MM.1S (cell line): ENCODE data around the gene RAB6B.

Experiments used
- CTCF ChIP-seq: fragments of 300-600 bp; sonication (generic); IDR thresholded peaks from 2 replicates; pipeline ENCODE4 v1.5.1; 2016; ENCODE audit warnings: antibody characterized with exemption, low read length, mixed read lengths
- EZH2 ChIP-seq: fragments of 300-600 bp; sonication (generic); optimal IDR thresholded peaks from 2 replicates; pipeline ENCODE3; 2017; ENCODE audit warnings: low read depth, mild to moderate bottlenecking, antibody characterized with exemption, low read length, mixed read lengths

- no peak for TF ChIP-seq EZH2
- no peak for TF ChIP-seq CTCF
Observed at GRCh38 chr3:133860519-133860918, 35.2 kb downstream of the RAB6B start.
